ENCODE results near the gene PDIK1L.
A peak's percentile ranks its signal among the peaks of the same experiment; 100 is the strongest.

Gene PDIK1L

DNA sequence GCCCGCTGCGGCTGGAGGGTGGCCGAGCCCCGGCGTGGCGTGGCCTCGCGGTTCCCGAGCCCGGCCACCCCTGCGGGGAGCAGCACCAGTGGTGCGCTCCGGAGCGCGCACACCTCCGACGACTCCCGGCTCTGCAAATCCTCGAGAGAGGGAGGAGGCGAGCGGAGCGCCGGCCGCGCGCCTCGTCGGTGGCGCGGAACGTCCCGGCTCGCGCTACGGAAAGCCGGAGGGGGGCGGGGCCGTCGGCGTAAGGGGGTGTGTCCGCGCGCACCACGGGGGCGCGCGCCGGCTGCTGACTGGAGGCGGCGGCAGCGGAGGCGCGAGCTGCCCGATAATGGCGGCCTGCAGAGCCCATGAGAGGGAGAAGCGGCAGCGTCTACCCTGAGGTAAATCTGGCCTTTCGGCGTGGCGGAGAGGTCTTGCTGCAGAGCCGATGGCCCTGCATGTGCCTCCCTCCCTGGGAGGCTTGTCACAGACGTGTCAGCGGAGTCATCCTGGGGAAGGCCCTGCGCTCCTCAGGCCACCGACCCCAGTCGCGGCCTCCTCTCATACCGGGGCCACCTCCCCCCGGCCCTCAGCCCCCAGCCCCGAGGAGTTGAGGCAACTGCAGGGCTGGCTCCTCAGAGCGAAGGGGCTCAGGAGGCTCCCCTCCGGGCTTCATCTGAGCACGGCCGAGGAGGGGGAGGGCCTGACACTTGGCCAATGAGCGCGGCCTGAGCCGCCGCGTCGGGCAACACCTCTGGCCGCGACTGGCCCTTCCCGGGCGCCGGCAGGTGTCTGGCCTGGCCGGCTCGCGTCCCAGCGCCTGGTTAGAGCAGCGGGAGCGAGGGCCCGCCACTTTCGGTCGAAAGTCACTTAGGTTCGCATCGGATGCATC is at the start of gene PDIK1L:
TSS of gene PDIK1L (plus strand) at position 295 of the 877 bp plus-strand sequence. CDS start 2,485 bp downstream, outside the sequence.
- FAIRE-seq, result peak; percentile 92

GRCh38 chr1:26064553-26064952 is 47.1 kb upstream of the PDIK1L start:
- DNase-seq (ENCODE audit: low spot score) (no peak), FAIRE-seq (no peak)

More for the DNA sequence above, at the start of gene PDIK1L:
- DNase-seq (ENCODE audit: low spot score), result peak; percentile 95

DNA sequence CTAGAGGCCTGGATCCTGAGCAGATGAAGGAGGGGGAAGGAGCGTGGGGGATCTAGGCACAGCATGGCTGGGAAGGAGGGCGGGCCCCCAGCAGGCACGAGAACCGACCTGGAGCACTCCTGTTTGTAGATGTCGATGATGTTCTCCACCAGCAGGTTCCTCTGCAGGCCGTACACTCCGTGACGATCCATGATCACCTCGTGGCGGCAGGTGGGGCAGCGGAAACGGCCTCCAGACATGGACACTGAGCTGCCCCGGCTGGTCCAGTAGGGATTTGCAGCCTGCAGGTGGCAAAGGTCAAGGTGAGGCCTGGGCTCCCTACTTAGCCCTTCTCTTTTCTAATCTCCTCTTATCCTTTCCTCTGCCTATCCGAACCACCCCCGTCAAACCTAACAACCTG is 45.5 kb upstream of the PDIK1L start:
- no peak for DNase-seq (ENCODE audit: low spot score)
- no peak for FAIRE-seq

GRCh38 chr1:26066857-26067256 is 44.8 kb upstream of the PDIK1L start:
- DNase-seq (ENCODE audit: low spot score) (no peak), FAIRE-seq (no peak)

- FAIRE-seq, result no peak
- DNase-seq (ENCODE audit: low spot score), result no peak
These were observed 44.2 kb upstream of the PDIK1L start, which contains the start of gene TRIM63 for GRCh38 chr1:26067432-26067911. TSS of gene TRIM63 (minus strand) at chr1:26067630. CDS start at chr1:26067494, 136 bp downstream.

DNA sequence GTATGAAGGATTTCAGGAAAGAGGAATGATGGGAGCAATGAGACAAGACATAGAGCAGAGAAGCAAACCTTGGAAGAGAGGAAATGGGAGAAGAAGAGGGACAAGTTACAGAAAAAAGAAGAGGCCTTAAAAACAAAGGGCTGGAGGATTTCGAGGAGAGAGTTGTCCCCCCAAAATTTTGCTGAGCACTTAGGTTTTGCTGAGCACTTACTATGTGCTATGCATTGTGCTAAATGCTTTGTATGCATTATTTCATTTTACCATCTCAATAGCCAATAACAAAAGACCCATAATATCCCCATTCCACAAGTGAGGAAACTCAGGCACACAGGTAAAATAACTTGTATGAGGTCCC is 41.7 kb upstream of the PDIK1L start:
- FAIRE-seq, result no peak
- no peak for DNase-seq (ENCODE audit: low spot score)

- DNase-seq (ENCODE audit: low spot score) (no peak), FAIRE-seq (no peak)
These were observed 41.2 kb upstream of the PDIK1L start for GRCh38 chr1:26070296-26070962.

- FAIRE-seq, result no peak
- no peak for DNase-seq (ENCODE audit: low spot score)
These were observed 40.7 kb upstream of the PDIK1L start for GRCh38 chr1:26070963-26071342.

- FAIRE-seq, result peak; percentile 46
- DNase-seq (ENCODE audit: low spot score), result no peak
These were observed 39.3 kb upstream of the PDIK1L start for GRCh38 chr1:26072305-26072704.

DNA sequence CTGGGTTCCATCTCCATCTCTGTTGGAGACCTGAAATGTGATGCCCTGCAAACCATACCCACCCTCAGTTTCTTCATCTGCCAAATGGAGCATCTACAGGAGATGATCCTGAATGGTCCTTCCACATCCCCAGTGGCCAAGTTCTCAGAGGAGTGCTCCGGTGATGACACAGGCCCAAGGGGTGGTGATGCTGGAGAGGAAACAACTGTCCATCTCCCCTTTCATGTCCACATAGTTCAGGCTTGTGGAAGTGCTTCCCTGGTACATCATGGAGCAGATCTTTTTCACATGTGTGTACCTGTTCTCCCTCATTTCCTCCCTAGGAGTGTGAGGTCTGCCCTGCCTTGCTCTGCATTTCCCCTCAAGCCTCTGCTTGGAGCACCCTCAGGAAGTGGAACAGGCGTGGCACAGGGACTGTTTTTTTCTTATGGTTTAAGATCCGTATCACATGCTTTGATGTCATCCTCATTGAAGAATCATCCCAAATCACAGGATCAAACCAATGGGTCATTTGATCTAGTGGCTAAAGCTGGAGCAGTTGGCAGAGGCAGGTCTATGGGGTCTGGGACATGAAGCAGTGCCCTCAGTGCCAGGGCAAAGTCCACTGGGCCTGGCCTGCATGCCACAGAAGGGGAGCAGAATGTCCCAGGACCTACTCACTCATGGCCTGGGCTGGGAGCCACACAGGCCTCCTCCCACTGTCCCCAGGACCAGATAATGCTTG is 36.0 kb upstream of the PDIK1L start:
- FAIRE-seq (no peak), DNase-seq (ENCODE audit: low spot score) (no peak)

GRCh38 chr1:26077524-26077923 is 34.1 kb upstream of the PDIK1L start:
- DNase-seq (ENCODE audit: low spot score), result no peak
- no peak for FAIRE-seq

- FAIRE-seq, result no peak
These were observed 33.1 kb upstream of the PDIK1L start for GRCh38 chr1:26078286-26079177.

DNA sequence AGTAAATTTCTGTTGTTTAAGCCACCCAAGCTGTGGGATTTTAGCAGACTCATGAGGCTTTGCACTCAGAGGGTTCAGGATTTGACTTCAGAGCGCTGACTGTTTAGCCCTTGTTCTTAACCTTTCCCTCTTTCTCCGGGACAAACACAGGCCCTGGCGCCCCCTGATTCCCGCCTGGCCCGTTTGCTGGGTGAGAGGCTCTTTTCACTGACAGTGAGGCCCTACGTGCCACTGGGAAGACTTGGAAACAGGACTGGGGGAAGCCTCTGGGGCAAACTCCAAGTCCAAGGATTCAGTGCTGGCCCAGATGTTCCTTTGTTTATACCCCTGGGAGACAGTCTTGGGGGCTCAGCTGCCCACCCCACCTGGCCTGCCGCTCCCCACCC is 32.5 kb upstream of the PDIK1L start:
- FAIRE-seq (no peak), DNase-seq (ENCODE audit: low spot score) (no peak)

More at GRCh38 chr1:26078286-26079177, 33.1 kb upstream of the PDIK1L start:
- DNase-seq (ENCODE audit: low spot score), result no peak

DNA sequence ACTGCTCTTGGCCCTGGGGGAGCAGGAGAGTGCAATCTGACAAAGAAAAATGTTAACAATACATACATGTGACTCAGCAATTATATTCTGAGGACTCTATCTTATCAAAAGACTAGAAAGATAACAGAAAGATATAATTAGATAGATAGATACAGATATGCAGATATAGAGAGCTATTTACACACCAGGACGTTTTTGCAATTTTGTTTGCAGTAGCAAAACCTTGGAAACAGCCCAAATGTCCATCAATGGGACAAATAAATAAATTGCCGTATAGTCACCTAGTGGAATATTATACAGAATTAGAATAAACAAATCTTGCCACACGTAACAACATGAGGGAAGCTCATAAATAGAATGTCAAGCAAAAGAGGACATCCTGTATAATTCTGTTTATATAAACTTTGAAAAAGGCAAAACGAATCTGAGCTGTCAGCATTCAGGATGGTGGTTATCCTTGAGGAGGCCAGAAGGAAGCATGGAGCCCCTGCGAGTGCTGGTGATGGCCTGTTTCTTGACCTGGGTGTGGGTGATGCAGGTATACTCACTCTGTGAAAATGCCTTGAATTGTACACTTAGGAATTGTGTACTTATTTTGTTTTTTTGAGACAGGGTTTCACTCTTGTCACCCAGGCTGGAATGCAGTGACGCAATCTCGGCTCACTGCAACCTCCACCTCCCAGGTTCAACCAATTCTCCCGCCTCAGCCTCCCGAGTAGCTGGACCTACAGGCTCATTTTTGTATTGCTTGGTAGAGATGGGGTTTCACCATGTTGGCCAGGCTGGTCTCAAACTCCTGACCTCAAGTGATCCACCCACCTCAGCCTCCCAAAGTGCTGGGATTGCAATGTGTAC is 31.4 kb upstream of the PDIK1L start:
- DNase-seq (ENCODE audit: low spot score) (no peak), FAIRE-seq (no peak)

DNA sequence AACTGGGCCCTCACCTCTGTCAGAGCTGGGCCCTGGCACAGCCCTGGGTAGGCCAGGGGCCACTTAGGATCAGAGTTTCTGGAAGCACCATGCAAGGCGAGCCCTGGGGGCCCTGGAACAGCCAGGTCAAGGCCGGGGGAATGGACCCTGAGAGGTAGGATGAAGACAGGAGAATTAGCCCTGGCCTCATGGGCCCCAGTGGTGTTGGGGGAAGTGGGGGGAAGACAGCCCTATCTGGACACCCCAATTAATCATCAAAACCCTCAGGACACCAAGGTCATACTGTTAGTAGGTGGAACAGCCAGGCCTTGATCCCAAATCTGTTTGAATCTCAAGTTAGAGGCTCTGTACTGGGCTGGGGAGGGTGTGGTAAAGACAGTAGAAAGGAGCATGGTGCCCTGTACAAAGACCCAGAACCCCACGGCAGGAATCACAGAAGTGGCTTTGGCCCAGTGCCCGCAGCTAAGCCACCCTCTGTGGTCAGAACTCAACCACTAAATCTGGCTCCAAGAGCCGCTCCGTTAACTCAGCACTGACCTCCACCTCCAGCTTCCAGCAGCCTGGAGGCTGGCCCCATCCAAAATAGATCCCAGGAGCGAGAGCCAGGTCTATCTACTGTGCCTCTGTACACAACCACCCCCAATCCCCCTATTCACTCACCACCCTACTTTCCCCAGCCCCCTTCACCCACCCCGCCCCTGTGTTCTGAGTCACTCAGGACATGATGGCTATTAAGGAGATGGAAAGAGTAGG is 30.2 kb upstream of the PDIK1L start:
- DNase-seq (ENCODE audit: low spot score) (no peak), FAIRE-seq (no peak)

DNA sequence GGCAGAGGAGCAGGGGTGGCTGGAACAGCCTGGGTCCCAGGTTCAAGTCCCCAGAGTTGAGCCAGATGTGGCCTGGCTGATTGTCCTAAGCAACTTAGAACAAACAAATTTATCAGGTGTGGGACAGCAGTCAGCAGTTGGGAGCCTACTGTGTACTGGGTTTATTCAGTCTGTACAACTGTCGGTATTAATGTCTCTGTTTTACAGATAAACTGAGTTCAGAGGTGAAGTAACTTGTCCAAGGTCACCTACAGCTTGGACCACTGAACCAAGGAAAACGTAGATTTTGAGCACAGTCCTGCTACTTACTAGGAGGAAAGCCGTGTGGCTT is 29.6 kb upstream of the PDIK1L start:
- no peak for DNase-seq (ENCODE audit: low spot score)
- no peak for FAIRE-seq

GRCh38 chr1:26083208-26083607 is 28.4 kb upstream of the PDIK1L start:
- DNase-seq (ENCODE audit: low spot score) (no peak), FAIRE-seq (no peak)

- DNase-seq (ENCODE audit: low spot score), result no peak
- FAIRE-seq, result no peak
These were observed 27.5 kb upstream of the PDIK1L start for GRCh38 chr1:26084091-26084561.

DNA sequence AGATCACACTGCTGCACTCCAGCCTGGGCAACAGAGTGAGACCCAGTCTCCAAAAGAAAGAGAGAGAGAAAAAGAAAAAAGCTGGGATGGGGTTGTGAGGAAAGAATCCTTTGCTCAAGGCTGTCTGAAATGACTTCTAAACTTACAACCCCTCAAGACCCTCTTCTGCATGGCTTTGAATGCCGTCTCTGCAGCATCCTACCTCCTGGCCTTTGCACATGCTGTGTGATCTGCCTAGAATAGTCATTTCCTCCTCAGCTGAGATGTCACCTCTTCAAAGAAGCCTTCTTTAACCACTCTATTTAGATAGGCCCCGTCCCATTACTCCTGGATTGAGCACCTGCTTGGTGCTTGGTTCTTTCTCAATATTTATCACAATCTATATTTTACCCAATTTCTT is 26.8 kb upstream of the PDIK1L start:
- FAIRE-seq (no peak), DNase-seq (ENCODE audit: low spot score) (no peak)
